Hepatocyte (in vitro differentiated cells): Measurements from ENCODE around the gene FCRLB. TPM values are rescaled to one million over a fixed set of nuclear protein-coding genes. Genes with fewer than 3 reads are reported as not detected.

Experiments
- polyA plus RNA-seq: library from polyadenylated mRNA; unstranded; fragments of >200 nt; fragmentation: Nextera tagmentation; extraction: Ambion mirVana; gene quantifications from 2 replicates; pipeline ENCODE4 v1.2.1, GENCODE V29; 2016
- small RNA-seq: library from RNA; depleted of rRNA; stranded (forward); fragments of <200 nt; gene quantifications from one replicate; pipeline ENCODE3, GENCODE V24; 2014
- total RNA-seq: library from RNA; depleted of rRNA; stranded (reverse); fragments of >200 nt; gene quantifications from 2 replicates; pipeline ENCODE4 v1.2.3, GENCODE V29; 2014

The FCRLB gene
- total and polyA plus RNA-seq, 2 experiments from 2014 or later, result 0.23 to 1.5 TPM

Small RNA genes within 50 kb of the gene (small RNA-seq; reads per million reads assigned to genes)
- gene RF00019 (not detected), gene RN7SL466P (not detected)

Other genes starting within 250 kb of the FCRLB start
- gene FCGR2A, start 216.1 kb upstream of the FCRLB start, total RNA-seq, result 3.6 TPM in 2 replicates
- gene FCGR2A, start 216.1 kb upstream of the FCRLB start, polyA plus RNA-seq, result 0.64 and 1.0 TPM in 2 replicates
- 0.50 and 1.1 TPM in 2 replicates for gene HSPA6, start 197.0 kb upstream of the FCRLB start, total RNA-seq
- 0.41 and 13.2 TPM in 2 replicates for gene HSPA6, start 197.0 kb upstream of the FCRLB start, polyA plus RNA-seq
- gene FCGR3A, start 171.7 kb upstream of the FCRLB start, total RNA-seq, result 0.17 and 2.2 TPM in 2 replicates
- gene FCGR3A, start 171.7 kb upstream of the FCRLB start, polyA plus RNA-seq, result 0.31 and 0.80 TPM in 2 replicates
- not detected in 2 replicates for gene FCGR3B, start 90.4 kb upstream of the FCRLB start, total RNA-seq
- gene FCGR3B, start 90.4 kb upstream of the FCRLB start, polyA plus RNA-seq, result 0.40 TPM in 1 of 2 replicates, not detected in the other
- 0.52 TPM in 1 of 2 replicates, not detected in the other for gene FCGR2B, start 58.4 kb upstream of the FCRLB start, total RNA-seq
- not detected in 2 replicates for gene FCGR2B, start 58.4 kb upstream of the FCRLB start, polyA plus RNA-seq
- 0.16 and 3.0 TPM in 2 replicates for gene FCRLA, start 14.3 kb upstream of the FCRLB start, total RNA-seq
- gene FCRLA, start 14.3 kb upstream of the FCRLB start, polyA plus RNA-seq, result 0.31 and 0.75 TPM in 2 replicates
- 47.9 and 52.9 TPM in 2 replicates for gene DUSP12, start 28.2 kb downstream of the FCRLB start, total RNA-seq
- 35.4 and 37.1 TPM in 2 replicates for gene DUSP12, start 28.2 kb downstream of the FCRLB start, polyA plus RNA-seq
- gene ATF6, start 44.8 kb downstream of the FCRLB start, total RNA-seq, result 27.8 and 29.8 TPM in 2 replicates
- 13.4 and 15.3 TPM in 2 replicates for gene ATF6, start 44.8 kb downstream of the FCRLB start, polyA plus RNA-seq